ENCODE results near the gene LRP10. TPM values are rescaled to one million over a fixed set of nuclear protein-coding genes. Genes with fewer than 3 reads are reported as not detected.

LRP10 gene
- total RNA-seq (ENCODE audit: low replicate concordance) = 0.92 and 4.2 TPM in 2 replicates

- no peaks in the 10 kb centered on the region for H3K36me3 ChIP-seq
- Mint-ChIP-seq H3K9me3 (no peaks in the 10 kb centered on the region), H3K27ac (peak within 1 kb of the TSS; percentile 91), H3K27me3 (ENCODE audit: insufficient read depth, low read depth) (peaks cover 7% of the 10 kb centered on the region), H3K36me3 (peaks cover 12% of the 10 kb centered on the region), H3K4me1 (peaks cover 14% of the 10 kb centered on the region), H3K4me3 (peak within 1 kb of the TSS; percentile 95)
- DNase-seq (ENCODE audit: low spot score) = peak; percentile 97
- peak within 1 kb of the TSS; percentile 83 for H3K4me2 ChIP-seq
- peaks cover 23% of the 10 kb centered on the region for H3F3A ChIP-seq (ENCODE audit: low read depth)
- no peaks in the 10 kb centered on the region for H3K27me3 ChIP-seq
- no peaks in the 10 kb centered on the region for H3K79me2 ChIP-seq (ENCODE audit: low read depth)
- no peak within 1 kb of the TSS for H3K9ac ChIP-seq
- H4K20me1 ChIP-seq (ENCODE audit: low read depth) = no peaks in the 10 kb centered on the region
- peak within 1 kb of the TSS; percentile 22 for H3K27ac ChIP-seq
- no peaks in the 10 kb centered on the region for H3K9me3 ChIP-seq (ENCODE audit: low read depth)
- TF ChIP-seq CTCF (IDR thresholded peaks at IDR 0.05) (peak; percentile 10), EZH2phosphoT487 (IDR thresholded peaks at IDR 0.05) (no peak)
- peaks cover 7% of the 10 kb centered on the region for H3K4me1 ChIP-seq
- H3K4me3 ChIP-seq = peak within 1 kb of the TSS; percentile 75
- peak within 1 kb of the TSS; percentile 37 for H2AFZ ChIP-seq (replicated peaks)
Observed at GRCh38 chr14:22871224-22872032, at the start of gene LRP10. TSS of gene LRP10 (plus strand) at chr14:22871740. CDS start at chr14:22872304, 564 bp downstream.

- Histone ChIP-seq H4K20me1 (ENCODE audit: low read depth) (no peaks in the 10 kb centered on the region), H3K4me1 (peaks cover 6% of the 10 kb centered on the region), H3K4me2 (peak overlapping the region; percentile 86), H2AFZ (replicated peaks) (peak overlapping the region; percentile 86), H3K9me3 (ENCODE audit: low read depth) (no peaks in the 10 kb centered on the region), H3K4me3 (peak overlapping the region; percentile 57), H3K36me3 (no peaks in the 10 kb centered on the region), H3F3A (ENCODE audit: low read depth) (peaks cover 51% of the 10 kb centered on the region), H3K79me2 (ENCODE audit: low read depth) (no peaks in the 10 kb centered on the region), H3K27me3 (peaks cover 52% of the 10 kb centered on the region), H3K27ac (no peak overlapping the region), H3K9ac (no peak overlapping the region)
- Mint-ChIP-seq H3K27me3 (ENCODE audit: insufficient read depth, low read depth) (peaks cover 13% of the 10 kb centered on the region), H3K9me3 (no peaks in the 10 kb centered on the region), H3K36me3 (no peaks in the 10 kb centered on the region), H3K4me3 (no peak overlapping the region), H3K4me1 (peaks cover 48% of the 10 kb centered on the region), H3K27ac (no peak overlapping the region)
- DNase-seq (ENCODE audit: low spot score) = peak; percentile 47
- TF ChIP-seq CTCF (IDR thresholded peaks at IDR 0.05) (no peak), EZH2 (IDR thresholded peaks at IDR 0.05) (no peak), EZH2phosphoT487 (IDR thresholded peaks at IDR 0.05) (peak; percentile 39)
Observed at GRCh38 chr14:22822016-22822570, 49.4 kb upstream of the LRP10 start.

- Histone ChIP-seq H3K36me3 (no peaks in the 10 kb centered on the region), H3K27ac (no peak overlapping the region), H3K4me2 (peak overlapping the region; percentile 86), H3K4me3 (peak overlapping the region; percentile 57), H3F3A (ENCODE audit: low read depth) (peaks cover 47% of the 10 kb centered on the region), H4K20me1 (ENCODE audit: low read depth) (no peaks in the 10 kb centered on the region), H2AFZ (replicated peaks) (peak overlapping the region; percentile 86), H3K79me2 (ENCODE audit: low read depth) (no peaks in the 10 kb centered on the region), H3K4me1 (peaks cover 6% of the 10 kb centered on the region), H3K9ac (no peak overlapping the region), H3K27me3 (peaks cover 52% of the 10 kb centered on the region), H3K9me3 (ENCODE audit: low read depth) (no peaks in the 10 kb centered on the region)
- Mint-ChIP-seq H3K27ac (no peak overlapping the region), H3K9me3 (no peaks in the 10 kb centered on the region), H3K4me1 (peaks cover 46% of the 10 kb centered on the region), H3K36me3 (no peaks in the 10 kb centered on the region), H3K27me3 (ENCODE audit: insufficient read depth, low read depth) (peaks cover 15% of the 10 kb centered on the region), H3K4me3 (peak overlapping the region; percentile 79)
- peak; percentile 93 for TF ChIP-seq CTCF (IDR thresholded peaks at IDR 0.05)
- TF ChIP-seq EZH2phosphoT487 (IDR thresholded peaks at IDR 0.05) = no peak
- DNase-seq (ENCODE audit: low spot score) = peak; percentile 96
Observed at GRCh38 chr14:22822571-22823098, 48.9 kb upstream of the LRP10 start.

Measured in neural progenitor cell (in vitro differentiated cells).